ENCODE measurements around the gene PLXNA4.

Gene PLXNA4

DNA sequence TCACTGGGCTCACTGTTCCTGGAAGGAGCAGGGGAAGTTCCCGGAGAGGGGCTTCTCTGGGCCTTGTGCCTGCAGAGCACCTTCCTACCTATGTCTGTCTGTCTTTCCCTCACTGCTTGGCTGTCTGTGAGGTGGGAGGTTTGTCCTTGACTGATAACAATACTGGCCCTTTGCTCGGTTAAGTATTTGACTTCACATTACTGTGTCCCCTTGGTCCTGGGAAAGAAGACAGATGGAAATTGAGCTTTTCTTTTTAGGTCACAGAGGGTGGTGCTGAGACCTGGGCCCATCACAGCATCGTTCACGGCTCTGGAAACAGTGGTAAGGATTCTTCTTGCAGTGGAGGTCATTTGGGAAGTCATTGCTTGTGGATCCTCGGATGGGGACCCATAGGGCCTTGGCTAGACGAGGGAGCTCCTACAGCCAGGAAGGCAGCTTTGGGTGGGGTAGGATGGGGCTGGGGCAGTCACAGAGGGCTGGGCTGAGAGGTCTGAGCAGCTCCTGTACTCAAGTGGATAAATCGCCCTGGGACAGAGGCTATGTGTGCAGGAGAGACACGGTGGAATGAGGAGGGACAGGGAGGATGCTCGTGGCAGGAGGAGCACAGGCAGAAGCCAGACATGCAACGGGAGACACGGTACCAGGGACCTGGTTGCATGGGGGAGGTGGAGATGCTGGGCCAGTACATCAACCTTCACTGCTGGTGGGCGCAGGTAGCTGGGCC lies 450.2 kb downstream of the PLXNA4 start:
- no peak for DNase-seq

DNA sequence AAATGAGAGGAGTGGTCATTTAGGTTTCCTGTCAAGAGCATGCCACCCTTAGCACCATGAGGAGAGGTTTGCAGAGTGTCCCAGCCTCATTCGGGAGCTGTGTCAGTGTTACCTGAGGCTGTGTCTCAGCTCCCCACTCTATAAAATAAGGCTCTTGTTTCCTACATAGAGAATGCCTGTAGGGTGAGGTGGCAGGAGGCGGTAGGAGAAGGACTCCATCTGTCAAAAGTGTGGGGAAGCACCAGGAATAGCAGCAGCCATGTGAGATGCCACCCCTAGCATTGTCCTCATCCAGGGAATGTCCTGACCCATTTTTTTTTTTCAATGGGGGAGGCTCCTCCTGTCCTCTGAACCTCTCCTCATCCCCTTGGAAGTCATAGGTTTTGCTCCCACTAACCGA lies 451.2 kb downstream of the PLXNA4 start:
- DNase-seq = no peak

DNA sequence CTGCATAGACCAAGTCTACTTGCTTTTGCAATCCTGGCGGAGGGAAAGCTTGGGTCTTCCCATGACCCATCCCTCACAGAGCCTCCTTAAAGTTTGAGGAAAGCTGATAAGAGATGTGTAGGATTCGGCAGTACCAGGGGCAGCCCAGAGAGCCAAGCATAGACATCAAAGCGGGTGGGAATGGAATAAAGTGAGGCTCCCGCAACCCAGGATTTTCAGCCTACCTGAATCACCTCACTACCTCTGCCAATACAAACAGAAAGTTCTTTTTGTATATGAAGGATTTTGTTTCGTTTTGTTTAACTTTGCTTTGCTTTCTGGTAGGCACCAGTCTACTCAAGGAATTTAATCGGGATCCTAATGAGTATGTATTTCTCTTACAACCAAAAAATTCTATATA lies 451.7 kb downstream of the PLXNA4 start:
- no peak for DNase-seq

DNA sequence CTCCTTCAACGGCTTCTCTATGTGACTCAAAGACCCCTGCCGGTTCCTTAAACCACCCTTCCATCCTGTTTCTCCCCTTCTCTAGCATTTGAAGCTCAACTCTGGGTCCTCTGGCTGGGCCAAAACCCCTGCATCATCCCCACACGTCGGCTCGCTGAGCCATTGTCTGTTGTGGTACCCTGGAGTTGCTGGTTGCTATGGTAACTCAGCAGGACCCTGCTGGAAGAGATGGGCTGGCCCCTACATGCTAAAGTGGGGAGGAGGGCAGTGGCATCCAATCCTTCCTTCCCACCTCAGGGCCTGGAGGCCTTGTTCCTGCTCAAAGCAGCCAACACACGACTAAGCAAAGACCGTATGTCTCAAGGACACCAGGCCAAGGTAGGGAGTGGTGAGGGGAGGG lies 452.5 kb downstream of the PLXNA4 start:
- DNase-seq = no peak

DNA sequence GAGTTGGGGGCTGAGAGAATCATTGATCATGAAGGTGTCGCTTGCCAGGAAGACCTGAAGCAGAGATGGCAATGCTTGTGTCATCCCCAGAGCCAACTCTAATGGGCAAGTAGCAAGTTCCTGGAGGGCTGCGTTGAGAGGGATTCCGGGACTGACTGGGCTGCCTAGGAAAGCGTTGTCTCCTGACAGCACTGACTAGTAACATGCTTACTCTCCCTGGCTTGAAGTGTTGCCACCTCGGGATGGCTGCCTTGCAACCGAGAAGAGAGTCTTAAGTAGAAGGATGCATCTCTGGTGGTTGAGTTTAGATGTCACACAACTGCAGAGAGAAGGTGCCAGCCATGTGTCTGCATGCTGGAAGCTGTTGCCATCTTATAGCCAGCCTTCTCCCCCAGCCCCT lies 453.4 kb downstream of the PLXNA4 start:
- DNase-seq = no peak

DNA sequence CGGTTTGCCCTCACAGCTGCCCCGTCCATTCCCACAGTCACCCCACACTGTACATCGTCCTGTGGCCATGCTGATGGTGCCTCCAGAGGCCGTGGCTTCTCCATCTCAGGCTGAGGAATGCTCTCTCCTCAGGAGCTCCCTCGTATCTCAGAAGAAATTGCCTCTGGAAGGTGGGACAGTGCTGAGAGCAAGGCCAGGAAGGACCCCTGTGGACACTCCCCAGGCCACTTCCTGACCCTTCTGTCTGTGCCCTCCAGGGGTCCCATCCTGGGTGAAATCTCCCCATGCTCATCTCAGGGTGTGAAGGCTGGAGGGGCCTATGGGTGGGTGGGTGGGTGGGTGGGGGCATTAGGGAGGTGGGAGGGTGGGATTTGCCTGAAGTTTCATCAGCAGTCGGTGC lies 454.3 kb downstream of the PLXNA4 start:
- DNase-seq = no peak

DNA sequence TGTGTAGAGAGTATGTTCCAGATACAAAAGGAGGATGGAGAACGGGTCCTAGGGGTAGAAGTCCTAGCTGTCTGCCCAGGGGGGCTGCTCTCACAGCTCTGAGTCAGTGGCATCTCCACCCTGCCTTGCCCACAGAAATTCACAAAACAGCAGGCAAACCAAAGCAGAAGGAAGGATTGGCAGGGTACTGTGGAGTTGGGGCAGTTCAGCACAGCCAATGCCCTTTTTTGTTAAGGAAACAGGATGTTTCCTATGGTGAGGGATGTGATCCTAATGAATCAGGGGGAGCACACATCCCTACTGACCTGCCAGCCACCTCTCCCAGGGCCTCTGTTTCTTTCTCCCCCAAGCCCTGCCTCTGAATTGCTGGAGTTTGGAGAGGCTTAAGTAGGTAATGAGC lies 457.6 kb downstream of the PLXNA4 start:
- DNase-seq = no peak

DNA sequence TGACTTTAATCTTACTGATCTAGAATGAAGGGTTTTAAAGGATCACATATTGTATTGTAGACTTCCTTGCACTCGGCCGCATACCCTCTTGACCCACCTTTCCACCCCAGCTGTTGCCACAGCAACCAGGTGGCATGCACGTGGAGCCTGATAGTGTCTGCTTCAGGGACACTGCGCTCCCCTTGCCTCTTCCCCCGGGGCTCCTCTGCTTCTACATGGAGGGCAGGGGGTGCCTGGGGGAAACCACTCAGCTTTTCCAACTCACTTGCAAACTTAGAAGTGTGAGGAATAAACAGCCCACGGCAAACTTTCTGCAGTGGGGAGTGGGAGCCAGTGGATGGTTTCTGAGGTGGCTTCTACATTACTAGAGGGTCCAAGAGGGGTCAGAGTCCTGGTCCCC lies 458.6 kb downstream of the PLXNA4 start:
- no peak for DNase-seq

DNA sequence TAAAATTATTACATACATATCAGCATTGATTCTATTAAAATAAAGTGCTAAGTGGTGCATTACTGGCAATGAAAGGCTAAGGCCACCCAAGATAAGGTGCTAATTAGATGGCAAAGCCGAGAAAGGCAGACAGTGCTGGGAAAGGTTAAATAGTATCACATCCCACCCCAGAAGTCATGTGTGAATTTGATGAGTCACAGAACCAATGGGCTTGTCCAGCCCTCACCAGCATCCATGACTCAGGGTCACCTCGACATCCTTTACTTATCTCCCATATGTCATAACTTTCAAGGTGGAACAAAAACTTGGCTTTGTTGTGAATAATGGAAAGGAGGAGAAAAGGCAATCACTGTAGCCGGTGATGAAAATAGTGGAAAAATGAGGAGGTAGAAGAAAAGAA lies 459.1 kb downstream of the PLXNA4 start:
- no peak for DNase-seq

DNA sequence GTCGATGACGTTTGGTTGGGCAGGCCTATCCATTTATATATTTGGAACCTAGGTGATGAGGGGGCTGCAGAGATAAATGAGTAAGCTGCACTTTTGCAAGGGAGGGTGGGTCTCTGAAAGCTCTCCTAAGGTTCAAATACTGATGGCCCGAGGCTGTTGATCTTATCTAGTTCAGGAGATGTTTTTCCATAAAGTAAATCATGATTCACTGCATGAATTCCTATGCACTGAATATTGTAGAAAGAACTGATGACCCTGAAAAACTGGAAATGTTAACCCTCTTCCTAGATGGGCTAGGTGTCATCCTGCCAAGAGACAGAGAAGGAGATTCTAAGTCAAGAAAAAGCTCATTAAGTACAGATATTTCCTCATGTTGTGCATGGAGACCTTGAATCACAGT lies 459.9 kb downstream of the PLXNA4 start:
- no peak for DNase-seq

DNA sequence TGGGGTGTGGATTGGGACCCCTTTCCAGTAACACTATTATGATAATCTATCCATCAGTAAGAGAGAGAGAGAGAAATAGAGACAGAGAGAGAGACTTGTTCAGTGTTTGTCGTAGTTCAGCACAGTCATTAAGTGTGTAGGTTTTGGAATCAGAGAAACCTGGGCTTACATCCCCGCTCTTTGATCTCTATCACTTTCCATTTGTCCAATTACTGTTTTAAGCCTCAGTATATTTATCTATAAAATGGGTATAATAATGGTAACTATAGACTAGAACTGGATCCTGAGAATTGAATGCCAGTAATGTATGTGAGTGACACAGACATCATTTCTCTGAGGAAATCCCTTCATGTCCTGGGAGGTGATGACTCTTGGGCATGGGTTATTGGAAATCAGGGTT lies 460.5 kb downstream of the PLXNA4 start:
- no peak for DNase-seq

DNA sequence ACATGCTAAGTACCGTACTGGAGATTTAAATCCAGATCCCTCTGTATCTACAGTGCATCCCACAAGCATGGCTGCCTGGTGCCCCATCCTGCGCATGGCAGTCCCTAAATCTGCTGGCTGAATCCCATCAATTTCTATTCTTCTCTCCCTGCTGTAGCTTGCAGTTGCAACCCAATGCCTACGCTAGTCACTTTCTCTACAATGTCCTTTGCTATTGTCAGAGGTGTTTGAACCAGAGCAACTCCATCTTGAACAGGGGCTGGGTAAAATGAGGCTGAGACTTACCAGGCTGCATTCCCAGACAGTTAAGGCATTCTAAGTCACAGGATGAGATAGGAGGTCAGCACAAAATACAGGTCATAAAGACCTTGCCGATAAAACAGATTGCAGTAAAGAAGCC lies 461.2 kb downstream of the PLXNA4 start:
- no peak for DNase-seq

DNA sequence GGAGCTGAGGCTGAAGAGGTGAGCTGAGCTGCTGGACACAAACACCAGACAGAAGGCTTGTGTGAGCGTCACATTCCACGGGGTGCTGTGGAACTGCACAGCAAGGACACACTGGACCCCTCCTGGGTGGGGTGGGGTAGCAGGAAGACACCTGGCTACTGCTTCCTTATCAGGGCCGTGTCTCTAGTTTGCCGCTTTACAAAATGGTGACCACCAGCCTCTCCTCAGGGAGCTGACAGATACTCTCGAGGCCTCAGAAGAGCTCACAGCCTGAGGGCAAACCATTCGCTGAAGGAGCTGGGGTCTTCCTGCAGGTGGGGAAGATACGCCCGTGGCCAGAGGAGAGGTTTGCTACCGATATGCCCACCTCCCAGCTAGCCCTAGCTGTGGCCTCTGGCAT lies 461.9 kb downstream of the PLXNA4 start:
- no peak for DNase-seq

DNA sequence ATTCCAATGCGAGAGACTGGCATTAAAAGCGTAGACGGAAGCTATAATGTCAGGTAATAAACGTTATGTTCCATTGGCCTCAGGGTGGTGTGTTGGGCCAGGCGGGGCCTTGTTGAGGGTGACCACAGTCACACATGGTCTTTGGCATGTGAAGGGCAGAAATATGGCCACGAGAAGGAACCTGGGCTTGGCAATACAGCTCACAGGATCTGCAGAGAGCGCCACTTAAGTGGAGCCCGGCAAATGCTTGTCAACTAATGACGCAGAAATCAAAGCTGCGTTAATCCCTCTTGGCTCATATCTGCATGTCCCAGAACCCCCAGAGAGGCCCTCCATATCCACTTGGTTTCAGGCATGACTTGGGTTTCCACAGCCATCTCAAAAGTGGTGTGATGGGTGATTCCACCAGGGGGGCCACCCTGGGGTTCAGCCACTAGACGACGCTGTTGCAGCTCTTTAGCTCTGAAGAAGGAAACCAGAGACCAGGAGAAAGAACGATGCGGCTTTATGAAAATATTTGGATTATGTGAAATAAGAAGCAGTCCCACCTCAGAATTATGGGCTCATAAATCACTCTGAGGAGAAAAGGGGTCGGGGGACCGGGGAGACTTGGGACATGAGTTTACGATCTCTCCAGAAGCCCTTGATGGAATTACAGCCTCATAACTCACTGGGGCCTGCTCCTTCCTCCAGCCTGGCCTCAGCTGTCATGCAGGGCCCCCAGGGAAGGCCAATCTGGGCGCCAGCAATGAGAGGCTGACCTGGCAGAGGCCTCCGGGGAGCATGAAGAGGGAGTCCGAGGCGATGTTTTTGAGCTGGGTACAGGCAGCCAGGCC lies 462.5 kb downstream of the PLXNA4 start:
- DNase-seq = no peak

DNA sequence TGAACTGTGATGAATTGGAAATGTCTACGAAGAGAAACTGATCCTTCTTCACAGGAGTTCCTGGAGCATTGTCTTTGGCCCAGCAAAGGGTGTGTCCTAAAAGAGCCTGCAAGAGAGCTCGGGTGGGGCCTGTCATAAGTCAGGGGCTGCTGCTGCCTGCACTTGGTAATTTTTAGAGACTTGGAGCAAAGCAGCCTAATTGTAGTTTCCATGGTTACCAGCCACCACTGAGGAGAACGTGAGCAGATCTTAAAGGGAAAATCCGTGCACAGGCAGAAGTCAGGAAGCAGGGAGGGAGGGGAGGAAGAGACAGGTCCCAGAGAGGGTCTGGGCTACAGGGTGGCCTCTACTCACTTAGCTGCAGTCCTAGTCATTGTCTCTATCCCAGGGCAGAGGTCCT lies 463.6 kb downstream of the PLXNA4 start:
- DNase-seq = no peak

DNA sequence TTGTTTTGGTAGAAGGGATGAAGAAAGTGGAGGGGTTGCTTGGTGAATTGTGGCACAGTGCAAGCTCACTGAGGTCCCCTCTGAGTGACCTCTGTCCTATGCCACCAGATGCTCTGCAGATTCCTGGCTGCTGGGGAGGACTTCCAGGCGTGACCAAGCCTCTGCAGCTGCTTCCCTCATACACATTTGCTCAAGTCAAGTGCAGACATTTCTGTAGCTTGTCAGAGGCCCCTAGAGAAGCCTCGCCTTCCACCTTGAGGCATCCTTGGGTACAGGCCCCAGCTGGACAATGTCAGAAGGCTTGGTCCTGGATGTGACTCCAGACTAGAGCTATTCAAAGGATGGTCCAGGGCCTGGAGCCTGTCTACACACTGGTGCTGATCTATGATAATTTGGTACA lies 464.2 kb downstream of the PLXNA4 start:
- DNase-seq = no peak

DNA sequence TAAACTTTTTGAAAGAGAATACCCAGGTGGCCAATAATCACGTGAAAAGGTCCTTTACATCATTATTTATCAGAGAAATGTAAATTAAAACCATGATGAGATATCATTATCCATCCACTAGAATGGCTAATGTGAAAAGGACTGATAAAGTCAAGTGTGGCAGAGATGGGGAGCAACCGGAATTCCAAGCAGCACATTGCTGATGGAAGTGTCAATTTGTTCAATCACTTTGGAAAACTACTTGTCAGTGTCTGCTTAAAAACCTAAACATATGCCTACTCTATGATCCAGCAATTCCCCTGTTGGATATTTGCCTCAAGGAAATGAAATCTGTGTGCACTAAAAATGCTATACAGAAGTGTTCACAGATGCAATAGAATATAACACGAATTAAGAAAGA lies 465.6 kb downstream of the PLXNA4 start:
- no peak for DNase-seq

DNA sequence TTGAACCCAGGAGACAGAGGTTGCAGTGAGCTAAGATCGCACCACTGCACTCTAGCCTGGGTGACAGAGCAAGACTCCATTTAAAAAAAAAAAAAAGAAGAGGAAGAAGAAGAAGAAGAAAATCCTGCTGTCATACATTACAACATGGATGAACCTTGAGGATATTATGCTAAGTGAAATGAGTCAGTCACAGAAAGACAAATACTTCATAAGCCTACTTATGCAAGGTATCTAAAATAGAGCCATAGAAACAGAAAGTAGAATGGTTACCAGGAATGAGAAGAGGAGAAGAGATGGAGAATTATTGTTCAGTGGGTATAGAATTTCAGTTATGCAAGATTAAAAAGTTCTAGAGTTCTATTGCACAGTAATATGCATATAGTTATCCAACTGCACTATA lies 466.5 kb downstream of the PLXNA4 start:
- DNase-seq = no peak

DNA sequence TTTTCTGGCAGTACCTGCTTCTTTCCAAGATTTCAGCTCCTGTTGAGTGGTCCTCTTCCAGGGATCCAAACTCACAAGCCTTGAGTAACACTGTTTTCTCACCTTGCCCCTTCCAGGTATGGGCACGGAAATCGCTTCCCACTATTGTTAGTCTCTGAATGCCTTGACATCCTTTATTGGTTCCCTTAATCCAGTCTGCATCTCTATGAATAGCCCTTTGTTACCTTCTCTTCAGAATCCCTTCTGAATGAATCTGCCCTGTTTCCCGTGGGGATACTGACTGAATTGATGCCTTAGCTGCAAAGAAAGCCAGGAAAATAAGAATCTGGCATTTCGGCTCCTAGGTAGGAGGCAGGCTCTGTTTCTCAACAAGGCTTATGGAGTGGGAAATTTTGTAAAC lies 467.7 kb downstream of the PLXNA4 start:
- no peak for DNase-seq

DNA sequence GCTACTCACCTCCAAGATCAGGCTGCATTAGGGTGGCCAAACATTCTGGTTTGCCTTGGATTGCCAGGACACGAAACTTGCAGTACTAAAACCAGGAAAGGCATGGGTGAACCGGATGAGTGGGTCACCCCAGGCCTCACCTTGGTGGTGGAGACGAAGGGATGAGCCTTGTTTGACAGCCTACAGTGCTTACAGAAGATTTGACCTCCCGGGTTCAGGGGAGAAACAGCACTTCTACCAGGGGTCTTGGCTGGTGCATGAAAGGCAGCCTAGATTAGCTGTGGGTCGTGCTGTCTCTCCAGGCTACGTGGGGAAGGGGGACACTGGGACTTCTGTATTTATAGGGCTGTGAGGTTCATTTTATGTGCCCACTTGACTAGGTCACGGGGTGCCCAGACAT lies 469.8 kb downstream of the PLXNA4 start:
- DNase-seq = no peak

DNA sequence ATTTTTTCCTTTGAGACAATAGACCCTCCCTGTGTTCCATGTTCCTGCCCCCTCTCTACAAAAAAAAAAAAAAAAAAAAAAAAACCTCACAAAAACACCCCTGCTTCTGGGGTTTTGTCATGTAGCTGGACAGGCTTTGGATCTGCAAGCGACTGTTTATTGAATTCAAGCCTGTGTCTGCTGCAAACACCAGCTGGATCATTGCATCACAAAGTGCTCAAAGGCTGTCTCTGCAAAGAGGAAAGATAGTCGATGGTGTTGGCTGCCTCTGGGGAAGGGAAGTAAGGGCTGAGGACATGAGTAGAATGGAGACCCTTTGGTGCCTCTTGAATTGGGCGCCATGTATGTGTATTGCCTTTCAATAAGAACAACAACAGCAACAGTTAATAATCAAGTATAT lies 471.2 kb downstream of the PLXNA4 start:
- DNase-seq = no peak

DNA sequence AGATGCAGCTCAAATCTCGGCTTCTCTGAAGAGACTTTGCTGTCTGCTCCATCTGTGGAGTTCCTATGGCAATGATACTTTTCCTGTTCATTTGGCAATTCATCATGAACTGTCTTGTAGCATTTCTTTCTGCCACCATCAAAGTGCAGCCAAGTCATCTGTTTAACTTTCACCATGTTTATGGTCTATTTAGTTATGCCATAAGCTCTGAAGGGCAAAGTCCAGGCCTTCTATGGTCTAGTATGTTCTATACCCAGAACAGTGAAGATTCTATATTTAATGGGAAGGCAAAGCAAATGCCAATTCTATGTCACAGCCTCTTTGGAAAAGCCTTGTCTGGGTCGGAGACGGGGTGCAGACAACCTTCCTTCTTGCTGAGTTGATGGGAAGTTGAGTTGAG lies 472.6 kb downstream of the PLXNA4 start:
- no peak for DNase-seq

DNA sequence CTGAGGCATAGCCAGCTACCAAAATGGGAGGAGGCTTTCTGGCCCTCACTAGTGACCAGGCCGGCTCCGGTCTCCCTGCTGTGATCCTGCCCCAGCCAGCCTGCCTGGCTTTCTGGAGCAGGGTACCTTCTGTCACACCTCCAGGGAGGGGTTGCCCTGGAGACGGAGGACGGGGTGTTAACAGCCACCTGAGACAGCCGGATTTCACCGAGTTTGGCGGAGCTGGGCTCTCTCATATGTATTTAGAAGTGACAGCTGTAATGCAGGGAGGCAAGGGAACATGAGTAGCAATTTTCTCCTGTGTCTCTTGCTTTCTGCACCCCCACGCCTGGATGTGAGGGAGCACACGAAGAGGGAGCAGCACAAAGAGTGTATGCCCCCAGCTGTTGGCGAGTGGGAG lies 473.3 kb downstream of the PLXNA4 start:
- DNase-seq = no peak

DNA sequence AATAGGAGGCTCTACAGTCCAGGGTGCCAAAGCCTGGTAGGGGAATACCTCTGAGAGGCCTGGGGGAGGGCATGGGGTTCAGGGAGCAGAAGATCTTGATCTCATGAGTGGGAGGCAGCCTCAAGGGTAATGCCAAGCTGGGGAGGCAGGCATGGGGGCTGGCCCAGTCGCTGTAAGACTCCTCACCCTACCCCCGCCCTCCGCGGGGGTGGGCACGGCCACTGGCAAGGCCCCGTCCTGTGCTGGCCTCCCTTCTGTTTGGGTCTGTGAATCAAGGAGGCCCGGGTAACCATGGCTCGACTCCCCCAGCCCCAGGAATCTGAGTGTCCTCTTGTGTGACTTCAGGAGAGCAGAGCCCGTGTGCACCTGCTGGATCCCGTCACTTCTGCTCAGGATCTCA lies 473.9 kb downstream of the PLXNA4 start:
- no peak for DNase-seq

DNA sequence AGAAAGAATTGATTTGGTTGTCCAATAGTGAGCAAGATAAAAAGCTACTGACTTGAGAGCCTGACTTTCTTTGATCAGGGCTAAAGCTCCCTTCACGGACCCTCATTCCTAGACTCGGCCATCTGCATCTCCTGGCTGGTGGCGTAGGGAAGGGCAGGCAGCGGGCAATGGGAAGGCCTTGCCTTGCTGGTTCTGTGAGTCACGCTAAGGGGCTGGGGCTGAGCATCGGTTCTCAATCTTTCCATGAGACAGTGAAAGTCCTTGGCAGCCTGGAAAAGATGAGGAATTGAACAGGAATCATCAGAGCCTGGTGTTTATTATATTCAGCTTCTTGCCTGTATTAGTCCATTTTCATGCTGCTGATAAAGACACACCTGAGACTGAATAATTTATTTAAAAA lies 475.3 kb downstream of the PLXNA4 start:
- DNase-seq = no peak

Measured in hematopoietic multipotent progenitor cell treated with erythropoietin and hydrocortisone succinate and interleukin-3 and kit ligand, for 4 days (in vitro differentiated cells).